GM21528 (cell line): ENCODE results near the gene KIAA0319L.

Experiments
- ATAC-seq: cut with Tn5 transposase; IDR thresholded peaks from one replicate; pipeline ENCODE4 v1.9.1; 2021; ENCODE audit warnings: mild to moderate bottlenecking, moderate library complexity; ENCODE audit not compliant: unreplicated experiment, low FRiP score

Gene KIAA0319L

DNA sequence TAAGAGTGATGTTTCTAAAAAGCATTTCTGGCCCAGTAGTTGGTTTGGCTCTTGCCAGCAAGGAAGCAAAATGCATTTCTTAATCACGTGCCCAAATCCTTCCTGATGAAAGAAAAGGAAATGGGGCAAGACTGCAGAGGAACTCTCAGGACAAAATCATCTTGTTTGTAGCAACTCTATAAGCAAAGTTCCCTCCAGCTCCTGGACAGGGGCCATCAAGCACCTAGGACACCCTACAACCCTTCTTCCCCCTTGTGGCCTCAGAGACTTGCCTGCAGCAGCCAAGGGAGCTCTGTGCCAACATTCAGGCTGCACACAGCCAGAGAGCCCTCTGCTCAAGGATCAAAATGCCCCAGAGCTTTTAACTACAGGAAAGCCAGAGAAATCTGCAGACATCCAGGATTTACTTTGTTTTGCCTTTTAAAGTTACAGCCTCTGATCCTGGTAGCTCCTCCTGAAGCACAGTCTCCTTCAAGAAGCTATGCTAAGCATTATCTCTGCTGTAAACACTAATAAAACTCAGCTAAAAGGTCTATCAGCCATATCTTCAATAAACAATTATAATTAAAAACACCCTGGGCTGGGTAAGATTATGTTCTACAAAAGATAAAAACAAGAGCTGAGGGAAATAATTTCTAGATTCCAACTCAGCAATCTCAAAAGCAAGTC lies 105.0 kb downstream of the KIAA0319L start:
- ATAC-seq, result no peak

DNA sequence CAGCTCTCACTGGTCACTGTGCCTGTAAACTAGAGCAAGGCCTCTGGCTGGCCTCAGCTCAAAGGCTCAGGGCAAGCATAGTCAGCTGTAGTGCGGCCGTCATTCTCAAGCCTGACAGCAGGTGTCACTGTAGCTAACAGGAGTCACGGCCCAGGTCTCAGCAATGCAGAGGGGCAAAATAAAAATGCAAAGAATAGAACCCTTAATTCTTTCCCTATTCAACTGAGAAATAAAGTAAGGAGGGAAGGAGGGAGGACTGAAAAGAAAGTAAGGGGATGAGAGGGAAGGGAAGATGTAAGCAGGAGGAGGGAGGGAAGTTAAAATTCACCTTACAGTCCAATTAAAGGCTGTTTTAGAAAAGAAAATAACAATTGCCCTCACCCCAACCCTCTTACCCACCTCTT lies 106.1 kb downstream of the KIAA0319L start:
- no peak for ATAC-seq

DNA sequence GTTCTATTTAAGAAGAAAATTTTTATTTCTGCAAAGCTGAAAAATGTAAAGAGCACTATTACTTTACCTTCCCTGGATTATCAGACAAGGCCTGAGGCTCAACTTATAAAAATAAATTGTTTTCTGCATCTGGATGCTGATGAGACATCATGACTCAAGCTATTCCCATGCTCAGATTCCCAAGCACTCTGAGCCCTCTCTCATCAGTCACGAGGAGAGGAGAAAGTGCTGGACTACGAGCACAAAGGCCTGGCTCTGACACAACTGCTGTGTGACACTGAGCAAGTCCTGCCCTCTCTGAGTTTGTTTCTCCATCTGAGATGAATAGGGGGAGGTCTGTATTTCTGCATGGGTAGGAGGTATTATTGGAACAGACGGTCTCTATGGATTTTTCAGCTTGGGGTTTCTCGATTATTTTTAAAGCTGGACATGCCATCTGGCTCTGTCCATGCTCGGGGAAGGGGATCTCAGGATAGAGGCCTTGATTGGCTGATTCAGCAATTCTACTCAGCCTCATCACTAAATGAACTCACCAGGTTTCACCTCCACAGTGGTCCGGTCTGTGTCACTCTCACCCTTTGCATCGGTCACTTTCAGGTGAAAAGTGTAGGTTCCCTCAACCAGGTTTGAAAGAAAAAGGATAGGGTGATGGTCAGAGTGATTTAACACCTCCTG lies 107.7 kb downstream of the KIAA0319L start:
- ATAC-seq, result no peak

DNA sequence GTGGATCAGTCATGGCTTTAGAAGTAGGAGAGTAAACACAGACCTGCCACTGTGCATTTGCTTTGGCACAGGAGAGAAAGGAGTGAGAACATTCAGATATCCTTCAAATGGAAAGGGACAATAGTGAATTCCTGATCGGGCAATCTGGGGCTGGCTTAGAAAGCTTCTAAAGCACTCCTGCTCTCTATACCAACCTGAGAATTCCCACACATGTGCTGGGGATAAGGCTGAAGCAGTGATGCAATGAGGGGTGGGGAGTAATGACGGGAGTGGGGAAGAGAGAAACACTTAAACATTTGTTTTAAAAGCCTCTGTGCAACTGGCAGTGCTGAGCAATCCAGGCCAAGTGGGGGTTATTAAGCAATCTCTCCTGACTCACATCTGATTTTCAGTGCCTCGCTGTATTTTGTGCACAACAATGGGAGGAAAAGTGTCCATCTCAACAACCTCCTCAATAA lies 108.8 kb downstream of the KIAA0319L start:
- no peak for ATAC-seq

DNA sequence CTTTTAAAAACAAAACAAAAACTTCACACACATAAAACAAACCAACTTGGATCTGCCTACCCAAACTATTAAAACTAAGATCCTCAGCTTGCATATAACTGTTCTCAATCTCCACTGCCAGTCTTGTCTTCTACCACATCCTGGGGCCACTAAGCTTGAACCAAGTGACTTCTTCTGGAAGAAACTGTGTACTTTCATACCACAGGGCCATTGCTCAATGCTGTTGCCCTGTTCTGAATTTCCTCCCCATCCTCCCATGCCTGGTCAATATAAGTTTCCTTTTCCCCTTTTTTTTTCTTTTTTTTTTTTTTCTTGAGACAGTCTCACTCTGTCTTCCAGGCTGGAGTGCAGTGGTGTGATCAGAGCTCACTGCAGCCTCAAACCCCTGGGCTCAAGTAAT lies 109.9 kb downstream of the KIAA0319L start:
- no peak for ATAC-seq

DNA sequence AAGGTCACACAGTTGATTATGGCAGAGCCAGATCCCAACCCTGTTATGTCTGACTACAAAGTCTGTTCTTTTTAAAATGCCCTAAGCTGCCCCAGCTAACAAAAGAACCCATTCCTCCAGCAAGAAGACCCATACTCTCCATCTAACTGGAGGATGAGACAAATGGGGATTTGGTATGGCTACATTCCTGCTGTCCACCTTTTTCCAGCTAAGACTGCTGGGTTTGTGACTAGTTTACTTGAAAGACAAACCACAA lies 112.8 kb downstream of the KIAA0319L start:
- no peak for ATAC-seq

DNA sequence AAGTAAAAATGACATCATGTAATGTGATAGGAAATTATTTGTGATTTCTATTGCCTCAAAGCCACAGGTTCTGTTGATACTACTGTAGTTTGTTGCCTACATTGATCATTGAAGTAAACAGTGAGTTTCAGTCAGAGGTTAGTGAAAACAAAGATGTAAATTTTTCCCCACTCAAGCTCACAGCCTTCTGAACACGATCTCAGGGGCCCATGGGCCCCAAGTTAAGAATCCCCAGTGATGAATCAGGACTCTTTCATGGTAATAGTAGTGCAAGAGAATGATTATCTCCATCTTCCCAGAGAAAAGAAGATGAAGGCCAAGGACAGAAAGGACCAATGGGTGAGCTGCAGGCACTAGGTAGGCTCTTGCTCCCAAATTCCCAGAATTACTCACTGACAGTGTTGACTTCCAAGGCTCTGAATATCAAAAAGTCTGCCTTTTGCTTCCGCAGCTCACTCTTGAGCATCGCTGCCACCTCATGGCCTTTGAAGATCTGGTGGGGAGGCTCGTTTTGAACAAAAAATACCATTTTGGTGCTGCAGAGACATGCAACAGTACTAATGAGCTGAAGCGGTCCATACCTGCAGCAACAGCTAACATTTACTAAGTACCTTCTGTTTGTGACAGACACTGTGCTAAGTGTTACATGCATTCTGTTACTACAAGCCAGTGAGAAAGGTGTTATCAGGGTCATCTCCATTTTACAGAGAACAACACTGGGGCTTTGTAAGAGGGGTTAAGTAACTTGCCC lies 113.3 kb downstream of the KIAA0319L start:
- ATAC-seq, result no peak

DNA sequence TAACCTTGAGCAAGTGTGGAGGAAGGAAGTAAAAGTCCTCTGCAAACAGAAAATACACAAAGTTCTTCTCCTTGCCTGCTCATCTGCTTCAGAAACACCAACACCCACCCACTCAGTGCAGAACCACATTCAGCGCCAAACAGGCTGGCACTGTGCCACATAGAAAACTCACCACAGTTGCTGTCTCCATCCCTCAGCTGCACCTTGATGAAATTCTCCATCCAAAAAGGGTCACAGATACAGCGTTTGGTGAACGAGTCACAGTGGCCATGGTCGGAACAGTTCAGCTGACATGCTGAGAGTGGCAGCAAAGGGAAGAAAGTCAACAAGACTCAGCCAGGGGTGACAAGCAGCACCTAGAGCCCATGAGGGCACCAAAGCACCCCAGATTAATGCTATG lies 114.5 kb downstream of the KIAA0319L start:
- no peak for ATAC-seq

DNA sequence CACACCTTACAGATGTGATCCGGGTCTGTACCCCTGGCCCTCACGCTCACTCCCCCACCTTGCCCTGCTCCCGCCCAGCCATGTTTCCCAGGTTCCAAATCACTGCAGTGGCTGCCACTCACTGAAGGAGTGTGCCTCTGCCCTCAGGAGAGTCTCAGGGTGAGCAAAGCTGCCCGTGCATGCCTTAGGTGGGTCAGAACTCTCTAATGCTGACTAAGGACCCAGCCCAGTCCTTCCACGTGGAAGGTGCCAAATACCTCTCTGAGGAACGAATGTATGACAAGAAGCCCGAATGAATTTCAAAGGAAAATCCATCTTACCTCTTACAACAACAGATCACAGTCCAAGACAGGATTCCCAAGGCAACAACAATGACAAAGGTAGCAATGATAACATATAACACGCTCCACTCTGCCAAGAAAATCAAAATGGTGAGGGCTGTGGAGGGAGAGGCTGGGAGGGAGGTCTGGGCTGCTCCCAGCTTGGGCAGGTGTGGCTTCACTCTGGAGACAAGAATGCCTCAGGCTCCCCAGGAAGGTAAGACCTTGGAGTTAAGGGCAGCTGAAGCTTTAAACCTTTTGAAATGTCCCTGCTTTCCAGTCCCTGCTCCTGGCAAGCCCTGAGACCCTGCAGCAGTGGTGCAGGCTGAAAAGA lies 115.2 kb downstream of the KIAA0319L start:
- no peak for ATAC-seq

DNA sequence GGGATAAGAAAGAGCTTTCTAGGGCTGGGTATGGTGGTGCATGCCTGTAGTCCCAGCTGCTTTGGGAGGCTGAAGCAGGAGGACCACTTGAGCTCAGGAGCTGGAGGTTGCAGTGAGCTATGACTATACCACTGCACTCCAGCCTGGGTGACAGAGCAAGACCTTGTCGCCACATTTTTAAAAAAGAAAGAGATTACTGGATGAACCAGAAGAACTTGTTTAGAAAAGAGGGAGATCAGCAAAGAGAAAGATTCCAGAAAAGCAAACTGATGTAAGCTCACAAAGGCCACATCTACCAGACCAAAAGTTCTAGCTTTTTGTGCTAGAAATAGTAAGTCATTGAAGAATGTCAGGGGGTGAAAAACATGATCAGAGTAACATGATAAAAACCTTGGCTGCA lies 117.6 kb downstream of the KIAA0319L start:
- ATAC-seq, result no peak

DNA sequence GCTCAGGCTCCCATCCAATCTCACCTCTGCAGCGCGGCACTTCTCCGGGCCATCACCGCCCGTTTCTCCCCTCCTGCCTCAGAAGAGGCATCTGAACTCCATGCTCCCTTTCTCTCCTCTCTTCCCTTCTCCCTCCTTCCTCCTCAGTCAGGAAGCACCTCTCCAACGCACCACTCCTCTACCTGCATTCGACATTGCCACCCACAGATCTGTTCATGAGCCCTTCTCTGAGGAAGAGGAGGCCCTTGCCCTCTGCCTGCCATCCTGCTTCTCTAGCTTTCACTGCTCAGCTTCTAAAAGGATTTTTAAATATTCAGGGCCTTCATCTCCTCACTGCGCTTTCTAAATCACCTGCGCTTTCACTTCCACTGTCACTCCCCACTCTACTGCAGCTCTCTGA lies 120.0 kb downstream of the KIAA0319L start:
- no peak for ATAC-seq

DNA sequence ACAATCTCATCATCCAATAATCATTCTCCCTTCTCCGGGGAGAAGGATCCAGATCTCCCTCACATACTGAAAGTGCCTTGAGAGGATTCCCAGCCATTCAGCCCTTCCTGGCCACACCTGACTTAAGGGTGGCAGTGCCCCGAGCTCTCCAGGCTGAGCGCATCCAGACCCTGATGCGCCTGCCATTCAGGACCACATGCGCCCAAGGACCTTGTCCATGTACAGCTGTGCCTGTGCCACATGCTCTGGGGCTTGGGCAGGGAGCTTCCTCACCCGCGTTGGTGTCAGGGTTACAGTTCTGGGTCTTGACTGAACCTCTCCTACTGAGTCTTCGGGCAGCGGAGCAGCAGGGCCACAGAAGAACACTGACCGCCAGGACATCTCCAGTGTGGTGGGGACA lies 121.1 kb downstream of the KIAA0319L start:
- no peak for ATAC-seq

DNA sequence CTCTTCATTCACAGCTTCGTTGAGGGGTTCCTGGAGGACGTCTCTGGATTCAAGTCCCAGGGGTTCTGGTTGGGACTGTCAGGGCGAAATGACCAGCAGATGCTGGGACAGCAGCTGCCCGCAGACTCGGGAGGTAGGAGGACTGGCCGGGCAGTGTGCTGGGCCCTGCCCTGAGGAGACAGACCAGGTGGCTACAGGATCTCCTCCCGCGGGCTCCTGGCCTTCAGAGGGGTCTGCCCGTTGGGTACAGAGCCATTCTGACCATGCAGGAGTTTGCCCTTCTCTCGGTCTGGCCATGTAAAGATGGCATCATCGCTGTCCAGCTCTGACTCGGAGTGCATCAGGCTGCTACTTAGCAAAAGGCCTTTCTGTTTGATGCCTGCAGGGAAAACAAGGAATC lies 122.5 kb downstream of the KIAA0319L start:
- ATAC-seq, result no peak

DNA sequence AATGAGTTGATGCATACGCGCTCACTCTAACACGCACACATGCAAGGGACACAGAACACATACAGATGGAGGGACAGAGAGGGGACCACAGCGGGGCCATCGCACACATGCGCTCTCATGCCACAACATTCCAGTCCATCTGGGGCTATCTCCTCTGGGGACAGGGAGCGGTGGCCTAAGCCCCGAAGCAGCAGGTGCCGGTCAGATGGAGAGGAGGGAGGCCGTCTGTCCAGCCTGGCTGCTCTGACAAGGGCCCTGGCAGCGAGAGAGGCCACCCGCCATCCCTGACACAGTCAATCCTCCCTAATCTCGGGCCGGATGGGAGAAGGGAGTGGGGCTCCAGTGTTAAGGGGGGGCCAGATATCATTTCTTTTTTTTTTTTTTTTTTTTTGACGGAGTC lies 123.5 kb downstream of the KIAA0319L start:
- no peak for ATAC-seq

DNA sequence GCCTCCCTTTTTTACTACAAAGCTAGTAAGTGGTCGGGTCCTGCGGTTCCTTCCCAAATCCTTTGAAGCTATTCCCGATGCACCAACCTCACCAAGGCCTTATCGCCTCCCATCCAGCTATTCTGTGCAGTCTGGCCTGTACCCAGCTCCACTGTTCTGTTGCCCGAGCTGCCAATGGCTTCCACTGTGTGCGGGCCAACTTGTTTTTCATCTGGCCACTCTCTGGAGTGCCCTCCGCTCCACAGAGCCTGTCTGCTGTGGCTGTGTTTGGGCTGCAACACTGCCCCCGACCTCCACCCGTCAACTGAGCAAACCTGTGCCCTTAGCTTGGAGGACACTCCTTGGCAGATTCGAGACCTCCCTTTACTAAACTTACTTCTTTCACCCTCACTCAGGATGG lies 125.0 kb downstream of the KIAA0319L start:
- no peak for ATAC-seq

DNA sequence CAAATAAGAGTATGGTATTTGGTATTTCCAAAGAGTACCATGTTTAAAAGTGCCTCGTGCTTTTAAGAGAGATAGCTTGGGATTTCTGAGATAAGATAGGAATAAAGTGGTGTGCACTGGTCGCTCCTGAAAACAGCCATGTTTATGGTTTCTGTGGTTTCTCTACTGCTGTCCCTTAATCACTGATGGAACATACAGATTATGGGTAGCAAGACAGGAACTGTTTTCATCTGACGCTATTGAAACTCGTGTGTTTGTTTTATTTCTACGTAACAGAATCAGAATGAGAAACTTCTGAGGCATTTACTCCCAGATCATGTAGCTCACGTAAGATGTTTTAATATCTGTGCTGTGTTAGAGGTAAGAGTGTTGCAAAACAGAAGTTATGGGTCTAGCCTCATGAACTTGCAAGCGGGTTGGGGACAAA lies 126.0 kb downstream of the KIAA0319L start:
- no peak for ATAC-seq

DNA sequence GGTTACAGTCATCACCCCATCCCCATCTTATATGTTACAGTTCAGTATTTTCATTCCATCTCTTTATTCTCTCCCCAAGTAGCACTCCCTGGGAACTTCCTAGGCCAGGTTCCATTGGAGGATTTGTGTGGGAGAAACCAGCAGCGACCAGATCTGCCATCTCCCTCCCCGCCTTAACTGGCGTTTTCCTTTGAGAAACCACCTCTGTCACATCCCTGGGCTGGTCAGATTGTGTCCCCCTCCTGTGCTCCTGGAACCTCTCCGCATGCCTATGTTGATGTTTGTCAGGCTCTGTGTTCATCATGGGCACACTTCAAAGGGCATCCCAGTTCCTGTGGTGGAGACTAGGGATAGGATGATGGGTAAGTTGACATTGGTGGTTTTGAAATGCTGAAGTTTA lies 126.4 kb downstream of the KIAA0319L start:
- ATAC-seq, result no peak

DNA sequence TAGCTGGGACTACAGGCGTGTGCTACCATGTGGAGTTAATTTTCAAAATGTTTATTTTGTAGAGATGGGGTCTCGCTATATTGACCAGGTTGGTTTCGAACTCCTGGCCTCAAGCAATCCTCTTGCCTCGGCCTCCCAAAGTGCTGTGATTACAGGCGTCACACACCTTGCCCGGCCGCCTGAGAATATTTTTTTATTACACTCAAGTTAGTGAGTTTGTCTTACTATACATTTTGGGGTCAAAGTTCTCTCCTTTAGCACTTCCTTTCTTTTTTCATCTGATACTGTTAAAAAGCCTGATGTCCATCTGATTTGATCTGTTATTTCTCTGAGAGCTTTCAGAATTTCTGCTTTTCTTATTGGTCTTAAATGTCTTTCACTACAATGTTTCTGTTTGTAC lies 128.8 kb downstream of the KIAA0319L start:
- ATAC-seq, result no peak

DNA sequence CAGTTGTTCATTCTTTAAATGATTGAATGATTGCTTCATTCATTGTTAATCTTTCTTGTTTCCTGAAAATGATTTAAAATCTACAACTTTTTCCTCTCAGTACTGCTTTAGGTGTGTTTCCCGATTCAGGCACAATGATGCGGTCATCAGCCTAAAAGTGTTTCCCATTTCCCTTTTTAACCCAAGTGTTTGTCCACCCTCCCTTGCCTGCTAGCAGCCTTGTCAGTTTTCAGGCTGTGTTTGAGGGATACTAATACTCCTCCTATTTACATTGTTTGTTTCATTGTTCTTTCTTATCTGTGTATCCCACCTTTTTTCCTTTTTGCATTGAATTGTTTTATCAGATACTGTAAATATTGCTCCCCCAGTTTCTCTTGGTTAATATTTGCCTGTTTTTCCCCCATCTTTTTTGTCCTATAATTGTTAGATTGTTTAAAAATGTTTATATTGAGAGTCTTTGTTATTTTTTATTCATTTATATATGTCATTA lies 131.1 kb downstream of the KIAA0319L start:
- ATAC-seq, result no peak

DNA sequence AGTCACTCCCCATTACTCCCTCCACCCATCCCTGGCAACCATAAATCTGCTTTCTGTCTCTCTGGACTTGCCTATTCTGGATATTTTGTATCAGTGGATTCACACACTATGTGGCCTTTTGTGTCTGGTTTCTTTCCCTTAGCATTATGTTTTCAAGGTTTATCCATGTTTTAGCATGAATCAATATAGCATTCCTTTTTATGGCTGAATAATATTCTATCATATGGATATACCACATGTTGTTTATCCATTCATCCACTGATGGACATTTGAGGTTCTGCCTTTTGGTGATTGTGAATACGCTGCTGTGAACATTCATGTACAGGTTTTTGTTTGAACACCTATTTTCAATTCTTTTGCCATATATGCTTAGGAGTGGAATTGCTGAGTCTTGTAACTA lies 148.3 kb downstream of the KIAA0319L start:
- ATAC-seq, result no peak

DNA sequence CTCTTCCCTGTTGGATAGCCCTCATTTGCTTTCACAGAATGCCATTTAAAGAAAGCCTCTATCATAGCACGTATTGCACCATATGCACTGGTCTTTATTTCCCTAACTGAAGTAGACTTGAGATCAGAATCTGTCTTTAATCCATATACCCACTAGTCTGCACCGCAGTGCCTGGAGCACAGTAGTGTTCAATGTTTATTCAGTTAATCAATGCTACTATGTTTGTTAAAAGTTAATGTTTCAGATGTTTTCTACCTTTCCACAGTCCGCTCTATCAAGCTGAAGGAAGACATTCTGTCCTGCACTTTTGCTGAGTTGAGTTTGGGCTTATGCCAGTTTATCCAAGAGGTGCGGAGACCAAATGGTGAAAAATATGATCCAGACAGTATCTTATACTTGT lies 149.5 kb downstream of the KIAA0319L start:
- no peak for ATAC-seq
